Measurements from ENCODE around the gene CEP63. TPM values are rescaled to one million over a fixed set of nuclear protein-coding genes. Genes with fewer than 3 reads are reported as not detected.
A peak's percentile ranks its signal among the peaks of the same experiment; 100 is the strongest.

CEP63 gene
- total RNA-seq, 1 donor from 2014 or later = 20.6 TPM

DNA sequence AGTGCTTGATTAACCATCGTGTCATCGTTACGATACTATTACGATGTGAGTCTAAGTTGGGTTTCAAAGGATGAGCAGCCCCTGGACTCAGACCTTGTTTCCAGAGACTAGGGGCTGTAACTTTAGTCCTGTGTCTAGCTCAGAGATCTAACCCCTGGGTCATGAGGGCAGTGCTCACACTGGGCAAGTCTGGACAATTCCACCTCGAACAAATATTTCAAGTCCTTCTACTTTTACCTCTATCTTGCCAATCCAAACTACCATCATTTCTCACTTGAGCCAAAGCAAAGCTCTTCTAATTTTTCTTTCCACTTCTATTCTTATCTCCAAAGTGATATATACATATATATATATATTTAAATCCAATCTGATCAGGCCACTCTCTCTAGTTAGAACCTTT, 10.9 kb upstream of the CEP63 start:
- Histone ChIP-seq H3K36me3 (peaks cover 44% of the 10 kb centered on the region), H3K9me3 (no peaks in the 10 kb centered on the region), H3K27me3 (ENCODE audit: low read depth) (no peaks in the 10 kb centered on the region), H3K4me3 (no peak overlapping the region), H3K4me1 (peaks cover 32% of the 10 kb centered on the region), H3K27ac (no peak overlapping the region)
- ATAC-seq (no peak), DNase-seq (no peak)
- intact Hi-C loops (cut with DNase I) = loop anchor here (5.0 to 10.0 kb wide), 2 partner anchors 168 to 260 kb away; no protein-coding TSS in a partner anchor
- TF ChIP-seq, protein P1, sequence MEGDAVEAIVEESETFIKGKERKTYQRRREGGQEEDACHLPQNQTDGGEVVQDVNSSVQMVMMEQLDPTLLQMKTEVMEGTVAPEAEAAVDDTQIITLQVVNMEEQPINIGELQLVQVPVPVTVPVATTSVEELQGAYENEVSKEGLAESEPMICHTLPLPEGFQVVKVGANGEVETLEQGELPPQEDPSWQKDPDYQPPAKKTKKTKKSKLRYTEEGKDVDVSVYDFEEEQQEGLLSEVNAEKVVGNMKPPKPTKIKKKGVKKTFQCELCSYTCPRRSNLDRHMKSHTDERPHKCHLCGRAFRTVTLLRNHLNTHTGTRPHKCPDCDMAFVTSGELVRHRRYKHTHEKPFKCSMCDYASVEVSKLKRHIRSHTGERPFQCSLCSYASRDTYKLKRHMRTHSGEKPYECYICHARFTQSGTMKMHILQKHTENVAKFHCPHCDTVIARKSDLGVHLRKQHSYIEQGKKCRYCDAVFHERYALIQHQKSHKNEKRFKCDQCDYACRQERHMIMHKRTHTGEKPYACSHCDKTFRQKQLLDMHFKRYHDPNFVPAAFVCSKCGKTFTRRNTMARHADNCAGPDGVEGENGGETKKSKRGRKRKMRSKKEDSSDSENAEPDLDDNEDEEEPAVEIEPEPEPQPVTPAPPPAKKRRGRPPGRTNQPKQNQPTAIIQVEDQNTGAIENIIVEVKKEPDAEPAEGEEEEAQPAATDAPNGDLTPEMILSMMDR (IDR thresholded peaks at IDR 0.05) = no peak

DNA sequence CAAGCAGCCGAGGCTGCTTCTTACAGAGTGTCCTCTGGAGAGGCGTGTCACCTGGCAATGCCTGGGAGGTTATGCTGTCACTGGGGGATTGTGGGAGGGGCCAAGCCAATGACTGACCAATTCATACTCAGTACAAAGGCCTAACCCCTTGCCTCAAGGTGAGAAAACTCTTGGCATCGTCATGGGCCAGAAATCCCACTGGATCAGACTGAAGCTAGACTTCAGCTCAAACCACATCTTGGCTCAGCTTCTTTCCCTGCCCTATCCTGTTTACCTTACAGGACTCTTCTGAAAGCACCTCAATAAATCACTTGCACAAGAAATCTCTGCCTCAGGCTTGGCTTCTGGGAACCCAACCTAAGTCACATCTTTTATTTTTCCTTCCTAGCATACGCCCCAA, 9.6 kb upstream of the CEP63 start:
- no peaks in the 10 kb centered on the region for H3K27me3 ChIP-seq (ENCODE audit: low read depth)
- ATAC-seq (no peak), DNase-seq (no peak)
- TF ChIP-seq, protein P1 (IDR thresholded peaks at IDR 0.05) = no peak
- H3K4me3 ChIP-seq = no peak overlapping the region
- H3K36me3 ChIP-seq = peaks cover 58% of the 10 kb centered on the region
- intact Hi-C loops (cut with DNase I) = loop anchor here (5.0 to 10.0 kb wide), 2 partner anchors 169 to 262 kb away; no protein-coding TSS in a partner anchor
- H3K27ac ChIP-seq = peak overlapping the region; percentile 37
- peaks cover 27% of the 10 kb centered on the region for H3K4me1 ChIP-seq
- no peaks in the 10 kb centered on the region for H3K9me3 ChIP-seq

DNA sequence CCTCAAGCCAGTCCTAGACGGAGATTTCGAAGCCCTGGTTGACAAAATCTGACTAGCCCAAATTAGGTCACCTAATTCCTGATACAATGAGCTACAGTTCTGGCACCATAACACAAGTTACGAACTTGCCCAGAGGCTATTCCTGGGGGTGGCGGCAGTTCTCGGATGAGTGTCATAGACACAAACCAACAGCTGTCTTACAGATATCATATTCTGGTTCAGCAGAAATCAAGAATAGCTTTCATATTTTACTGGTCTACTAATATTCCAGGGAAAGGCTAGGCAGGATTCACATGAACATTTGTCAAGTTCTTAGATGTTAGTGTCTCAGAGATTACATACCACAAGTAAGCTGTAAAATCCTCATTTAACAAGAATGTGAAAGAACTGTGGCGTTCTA, 8.9 kb upstream of the CEP63 start:
- Histone ChIP-seq H3K27me3 (ENCODE audit: low read depth) (no peaks in the 10 kb centered on the region), H3K36me3 (peaks cover 65% of the 10 kb centered on the region), H3K4me1 (peaks cover 26% of the 10 kb centered on the region), H3K9me3 (no peaks in the 10 kb centered on the region), H3K27ac (peak overlapping the region; percentile 51), H3K4me3 (no peak overlapping the region)
- DNase-seq = no peak
- intact Hi-C loops (cut with DNase I) = loop anchor here (5.0 to 10.0 kb wide), 2 partner anchors 170 to 262 kb away; no protein-coding TSS in a partner anchor
- TF ChIP-seq, protein P1 (IDR thresholded peaks at IDR 0.05) = no peak
- no peak for ATAC-seq

DNA sequence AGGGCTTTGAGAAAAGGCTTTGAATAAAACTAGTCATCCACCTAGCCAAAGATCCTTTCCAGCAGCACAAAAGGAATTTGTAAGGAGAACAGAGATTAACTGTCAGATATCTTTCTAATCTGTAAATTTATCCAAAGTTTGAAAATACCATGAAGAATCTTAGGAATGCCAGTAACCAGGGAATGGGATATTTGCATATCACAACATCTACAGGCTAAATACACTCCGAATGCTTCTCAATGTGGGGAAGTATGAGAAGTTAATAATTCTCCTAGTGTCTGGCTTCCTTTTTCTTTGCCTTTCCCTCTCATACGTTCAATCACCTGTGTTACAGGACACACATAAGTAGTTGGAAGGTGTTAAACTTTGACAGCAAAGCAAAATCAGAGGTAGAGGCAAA, 7.9 kb upstream of the CEP63 start:
- intact Hi-C loops (cut with DNase I) = loop anchor here (5.0 to 10.0 kb wide), 2 partner anchors 171 to 263 kb away; no protein-coding TSS in a partner anchor
- Histone ChIP-seq H3K4me1 (peaks cover 31% of the 10 kb centered on the region), H3K27me3 (ENCODE audit: low read depth) (no peaks in the 10 kb centered on the region), H3K27ac (peak overlapping the region; percentile 51), H3K4me3 (no peak overlapping the region), H3K9me3 (no peaks in the 10 kb centered on the region), H3K36me3 (peaks cover 71% of the 10 kb centered on the region)
- TF ChIP-seq, protein P1 (IDR thresholded peaks at IDR 0.05) = no peak
- ATAC-seq (peak in 1 of 2 donors; percentile 68), DNase-seq (no peak)

DNA sequence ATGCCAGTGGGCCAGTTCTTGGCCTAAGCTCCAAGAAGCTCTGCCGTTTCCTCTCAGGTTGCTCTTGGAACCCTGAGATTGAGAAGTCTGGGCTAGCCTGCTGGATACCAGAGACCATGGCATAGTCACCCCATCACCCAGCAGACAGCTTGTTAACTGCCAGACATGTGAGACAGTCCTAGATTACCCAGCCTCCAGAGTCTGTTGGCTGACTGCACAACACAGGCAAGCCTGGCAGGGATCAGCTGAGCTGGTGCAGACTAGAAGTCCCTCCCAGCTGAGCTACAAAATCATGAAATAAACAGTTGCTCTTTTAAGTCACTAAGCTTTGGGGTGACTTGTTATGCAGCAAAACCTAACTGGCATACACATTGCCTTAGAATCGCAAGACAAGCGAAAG, 5.3 kb upstream of the CEP63 start:
- no peaks in the 10 kb centered on the region for H3K9me3 ChIP-seq
- intact Hi-C loops (cut with DNase I) = no loop called here
- TF ChIP-seq, protein P1 (IDR thresholded peaks at IDR 0.05) = no peak
- H3K27me3 ChIP-seq (ENCODE audit: low read depth) = no peaks in the 10 kb centered on the region
- no peak overlapping the region for H3K4me3 ChIP-seq
- H3K4me1 ChIP-seq = peaks cover 45% of the 10 kb centered on the region
- DNase-seq (no peak), ATAC-seq (no peak)
- H3K27ac ChIP-seq = no peak overlapping the region
- H3K36me3 ChIP-seq = peaks cover 67% of the 10 kb centered on the region
